ENCODE results near the gene UBE2Q2. TPM values are rescaled to one million over a fixed set of nuclear protein-coding genes. Genes with fewer than 3 reads are reported as not detected.
"Not testable (repeated sequence)": the region's sequence is repeated elsewhere in the genome, so short reads cannot be mapped to it uniquely, and the experiment has no call there.

UBE2Q2 gene
- total RNA-seq, 4 donors from 2014 or later: 50.6 to 92.2 (median 65.5) TPM

GRCh38 chr15:75869446-75869845 lies 26.2 kb downstream of the UBE2Q2 start:
- ATAC-seq: no peak
- no peaks in the 10 kb centered on the region for H3K27me3 ChIP-seq
- no peak overlapping the region for H3K4me3 ChIP-seq
- H3K9me3 ChIP-seq: no peaks in the 10 kb centered on the region
- peaks cover 0 to 36% of the 10 kb centered on the region in 2 donors for H3K36me3 ChIP-seq
- peaks cover 0 to 6% (median 2%) of the 10 kb centered on the region in 3 donors for H3K4me1 ChIP-seq
- H3K27ac ChIP-seq: no peak overlapping the region
- TF ChIP-seq CTCF (IDR thresholded peaks at IDR 0.05): no peak
- no peak for TF ChIP-seq POLR2A (IDR thresholded peaks at IDR 0.05)
- TF ChIP-seq EP300 (IDR thresholded peaks at IDR 0.05): no peak
- TF ChIP-seq POLR2AphosphoS5 (IDR thresholded peaks at IDR 0.05): no peak

- H3K4me1 ChIP-seq, H3K27ac ChIP-seq, H3K27me3 ChIP-seq, H3K9me3 ChIP-seq, H3K4me3 ChIP-seq, ATAC-seq: not testable (repeated sequence)
- 63 to 69% methylated on average over 1 of the region's 1 CpG for WGBS, 2 donors (ENCODE audit: low coverage in 1 of 2)
- H3K36me3 ChIP-seq: peaks cover 0 to 46% of the 10 kb centered on the region in 2 donors
Observed at GRCh38 chr15:75871589-75871988, 28.3 kb downstream of the UBE2Q2 start.

DNA sequence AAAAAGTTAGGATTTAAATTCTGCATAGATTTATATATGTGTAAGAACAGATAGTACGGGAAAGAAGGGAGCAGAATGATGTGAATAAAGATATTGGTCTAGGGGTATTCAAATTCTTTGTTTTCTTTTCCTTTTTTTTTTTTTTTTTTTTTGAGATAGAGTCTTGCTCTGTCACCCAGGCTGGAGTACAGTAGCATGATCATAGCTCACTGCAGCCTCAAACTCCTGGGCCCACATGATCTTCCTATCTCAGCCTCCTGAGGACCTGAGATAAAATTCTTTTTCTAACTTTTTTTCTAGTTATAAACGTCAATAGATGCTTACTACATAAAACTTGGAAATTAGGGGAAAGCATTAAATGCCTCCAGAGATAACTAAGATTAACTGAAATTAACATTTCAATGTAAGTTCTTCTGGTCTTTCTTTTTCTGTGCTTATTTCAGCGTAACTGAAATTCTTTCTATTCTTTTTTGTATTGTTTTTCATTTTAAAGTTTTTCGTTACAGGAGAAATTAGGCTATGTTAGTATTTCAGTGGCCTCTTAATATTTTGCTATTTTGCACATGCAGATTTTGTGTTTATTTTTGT lies 29.2 kb downstream of the UBE2Q2 start:
- 90 to 91% methylated on average over 2 to 4 of the region's 4 CpGs for WGBS, 2 donors (ENCODE audit: low coverage in 1 of 2)
- TF ChIP-seq EP300 (IDR thresholded peaks at IDR 0.05) (no peak), CTCF (IDR thresholded peaks at IDR 0.05) (no peak), POLR2AphosphoS5 (IDR thresholded peaks at IDR 0.05) (no peak), POLR2A (IDR thresholded peaks at IDR 0.05) (no peak)
- Histone ChIP-seq H3K27me3 (no peaks in the 10 kb centered on the region), H3K4me1 (no peaks in the 10 kb centered on the region), H3K36me3 (peaks cover 0 to 46% of the 10 kb centered on the region in 2 donors), H3K4me3 (no peak overlapping the region), H3K27ac (no peak overlapping the region), H3K9me3 (no peaks in the 10 kb centered on the region)
- no peak for ATAC-seq

DNA sequence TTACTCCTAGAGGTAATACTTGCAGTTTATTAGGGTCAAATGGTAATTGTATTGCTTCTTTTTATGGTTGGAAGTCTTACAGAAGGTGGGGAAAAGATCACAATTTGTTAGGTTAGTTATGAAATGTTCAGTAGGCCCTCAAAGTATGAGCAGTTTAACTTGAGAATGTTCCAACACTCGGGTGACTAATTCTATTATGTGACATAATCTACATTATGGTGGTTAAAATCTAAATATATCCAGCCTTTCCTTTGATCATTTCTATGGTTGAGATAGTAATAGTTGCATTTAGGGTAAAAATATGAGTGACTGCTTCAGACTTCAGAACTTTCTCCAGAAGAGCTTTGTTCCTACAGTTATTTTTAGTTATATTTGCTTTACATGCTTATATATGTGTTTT lies 40.8 kb downstream of the UBE2Q2 start:
- Histone ChIP-seq H3K4me1 (no peaks in the 10 kb centered on the region), H3K27me3 (no peaks in the 10 kb centered on the region), H3K36me3 (peaks cover 0 to 53% of the 10 kb centered on the region in 2 donors), H3K27ac (no peak overlapping the region), H3K9me3 (no peaks in the 10 kb centered on the region), H3K4me3 (no peak overlapping the region)
- TF ChIP-seq POLR2AphosphoS5 (IDR thresholded peaks at IDR 0.05) (no peak), EP300 (IDR thresholded peaks at IDR 0.05) (no peak), CTCF (IDR thresholded peaks at IDR 0.05) (no peak), POLR2A (IDR thresholded peaks at IDR 0.05) (no peak)
- 44 to 75% methylated on average over 1 of the region's 1 CpG for WGBS, 2 donors (ENCODE audit: low coverage in 1 of 2)
- no peak for ATAC-seq

DNA sequence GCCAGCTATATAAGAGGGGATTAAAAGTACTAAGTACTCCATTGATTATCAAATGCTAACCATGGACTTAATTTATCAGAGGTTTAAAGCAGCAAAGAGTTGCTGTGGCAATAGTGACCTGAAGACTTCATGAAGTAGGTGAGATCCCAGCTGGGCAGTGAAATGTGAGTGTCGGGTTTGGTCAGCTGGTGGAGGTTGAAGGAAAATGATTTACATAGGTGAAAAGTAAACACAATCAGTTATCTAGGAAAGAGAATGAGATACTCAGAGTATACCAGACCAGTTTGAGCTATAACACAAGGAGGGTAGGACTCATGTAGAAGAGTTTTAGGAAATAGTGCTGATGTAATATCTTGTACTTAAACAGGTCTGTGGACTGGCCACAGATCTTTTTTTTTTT lies 43.9 kb downstream of the UBE2Q2 start:
- H3K9me3 ChIP-seq: no peaks in the 10 kb centered on the region
- no peak overlapping the region for H3K4me3 ChIP-seq
- H3K27ac ChIP-seq: no peak overlapping the region
- WGBS, 2 donors (ENCODE audit: low coverage in 1 of 2): 100% methylated on average over 1 of the region's 1 CpG
- no peak for TF ChIP-seq POLR2A (IDR thresholded peaks at IDR 0.05)
- no peak for TF ChIP-seq CTCF (IDR thresholded peaks at IDR 0.05)
- TF ChIP-seq EP300 (IDR thresholded peaks at IDR 0.05): no peak
- TF ChIP-seq POLR2AphosphoS5 (IDR thresholded peaks at IDR 0.05): no peak
- H3K27me3 ChIP-seq: no peaks in the 10 kb centered on the region
- H3K36me3 ChIP-seq: peaks cover 0 to 52% of the 10 kb centered on the region in 2 donors
- no peak for ATAC-seq
- H3K4me1 ChIP-seq: no peaks in the 10 kb centered on the region
